ENCODE results near the gene SLC4A4.

The SLC4A4 gene

GRCh38 chr4:71586087-71586763, 247.4 kb downstream of the SLC4A4 start:
- Mint-ChIP-seq H3K27ac (no peak overlapping the region), H3K27me3 (peaks cover 3% of the 10 kb centered on the region), H3K9me3 (peaks cover 3% of the 10 kb centered on the region), H3K4me3 (no peak overlapping the region), H3K4me1 (ENCODE audit: low read depth) (no peaks in the 10 kb centered on the region), H3K36me3 (ENCODE audit: low read depth) (no peaks in the 10 kb centered on the region)
- no peak for DNase-seq

GRCh38 chr4:71587995-71588394, 249.2 kb downstream of the SLC4A4 start:
- Mint-ChIP-seq H3K4me1 (ENCODE audit: low read depth) (no peaks in the 10 kb centered on the region), H3K36me3 (ENCODE audit: low read depth) (no peaks in the 10 kb centered on the region), H3K4me3 (no peak overlapping the region), H3K27me3 (peaks cover 8% of the 10 kb centered on the region), H3K9me3 (peaks cover 3% of the 10 kb centered on the region), H3K27ac (no peak overlapping the region)
- no peak for DNase-seq

DNA sequence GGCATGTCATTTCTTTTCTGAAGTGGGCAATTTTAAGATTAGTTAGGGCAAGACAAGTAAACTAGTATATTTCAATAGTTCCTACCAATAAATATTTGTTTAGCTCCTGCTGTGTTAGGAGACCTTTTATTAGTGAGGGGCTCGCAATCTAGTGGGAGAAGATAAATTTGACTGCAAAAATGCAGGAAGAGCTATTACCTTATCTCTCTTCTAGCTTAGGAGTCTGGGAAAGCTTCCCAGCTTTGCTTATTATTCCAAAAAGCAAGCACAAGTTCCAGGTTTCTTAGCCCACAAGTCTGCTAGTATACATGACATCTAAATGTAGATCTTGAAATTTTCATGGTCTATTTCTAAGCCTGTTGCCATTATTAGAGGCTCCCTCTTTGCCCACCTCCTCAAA, 254.0 kb downstream of the SLC4A4 start:
- no peak overlapping the region for H3K4me3 Mint-ChIP-seq
- DNase-seq, result no peak
- peaks cover 3% of the 10 kb centered on the region for H3K9me3 Mint-ChIP-seq
- peaks cover 8% of the 10 kb centered on the region for H3K27me3 Mint-ChIP-seq
- H3K36me3 Mint-ChIP-seq (ENCODE audit: low read depth), result no peaks in the 10 kb centered on the region
- no peaks in the 10 kb centered on the region for H3K4me1 Mint-ChIP-seq (ENCODE audit: low read depth)
- H3K27ac Mint-ChIP-seq, result no peak overlapping the region

DNA sequence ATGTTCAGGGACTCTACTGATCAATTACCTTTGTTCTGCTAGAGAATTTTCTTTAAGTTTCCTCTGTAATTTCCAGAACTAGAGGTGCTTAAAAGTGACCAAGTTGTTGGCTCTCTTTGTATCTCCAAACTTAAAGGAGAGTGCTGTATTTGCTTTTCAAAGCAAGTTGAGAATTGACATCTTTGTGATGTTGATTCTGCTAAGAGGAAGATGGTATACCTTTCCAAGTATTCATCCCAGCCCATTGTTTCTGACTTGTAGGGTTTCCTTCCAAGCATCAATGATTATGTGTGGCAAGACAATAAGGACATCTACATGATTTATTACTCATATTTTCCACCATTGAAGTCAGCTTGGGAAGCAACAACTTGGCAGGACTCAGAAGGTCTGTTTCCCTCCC, 254.5 kb downstream of the SLC4A4 start:
- H3K4me1 Mint-ChIP-seq (ENCODE audit: low read depth), result no peaks in the 10 kb centered on the region
- no peaks in the 10 kb centered on the region for H3K36me3 Mint-ChIP-seq (ENCODE audit: low read depth)
- H3K9me3 Mint-ChIP-seq, result peaks cover 3% of the 10 kb centered on the region
- H3K4me3 Mint-ChIP-seq, result no peak overlapping the region
- no peak overlapping the region for H3K27ac Mint-ChIP-seq
- peaks cover 8% of the 10 kb centered on the region for H3K27me3 Mint-ChIP-seq
- no peak for DNase-seq

- Mint-ChIP-seq H3K27ac (no peak overlapping the region), H3K4me3 (no peak overlapping the region), H3K4me1 (ENCODE audit: low read depth) (no peaks in the 10 kb centered on the region), H3K36me3 (ENCODE audit: low read depth) (no peaks in the 10 kb centered on the region), H3K27me3 (peaks cover 5% of the 10 kb centered on the region), H3K9me3 (no peaks in the 10 kb centered on the region)
- no peak for DNase-seq
Measured at GRCh38 chr4:71595576-71596108, 256.8 kb downstream of the SLC4A4 start.

GRCh38 chr4:71599578-71599977, 260.8 kb downstream of the SLC4A4 start:
- Mint-ChIP-seq H3K27me3 (no peaks in the 10 kb centered on the region), H3K9me3 (no peaks in the 10 kb centered on the region), H3K4me3 (no peak overlapping the region), H3K4me1 (ENCODE audit: low read depth) (no peaks in the 10 kb centered on the region), H3K27ac (no peak overlapping the region), H3K36me3 (ENCODE audit: low read depth) (no peaks in the 10 kb centered on the region)
- DNase-seq, result no peak

DNA sequence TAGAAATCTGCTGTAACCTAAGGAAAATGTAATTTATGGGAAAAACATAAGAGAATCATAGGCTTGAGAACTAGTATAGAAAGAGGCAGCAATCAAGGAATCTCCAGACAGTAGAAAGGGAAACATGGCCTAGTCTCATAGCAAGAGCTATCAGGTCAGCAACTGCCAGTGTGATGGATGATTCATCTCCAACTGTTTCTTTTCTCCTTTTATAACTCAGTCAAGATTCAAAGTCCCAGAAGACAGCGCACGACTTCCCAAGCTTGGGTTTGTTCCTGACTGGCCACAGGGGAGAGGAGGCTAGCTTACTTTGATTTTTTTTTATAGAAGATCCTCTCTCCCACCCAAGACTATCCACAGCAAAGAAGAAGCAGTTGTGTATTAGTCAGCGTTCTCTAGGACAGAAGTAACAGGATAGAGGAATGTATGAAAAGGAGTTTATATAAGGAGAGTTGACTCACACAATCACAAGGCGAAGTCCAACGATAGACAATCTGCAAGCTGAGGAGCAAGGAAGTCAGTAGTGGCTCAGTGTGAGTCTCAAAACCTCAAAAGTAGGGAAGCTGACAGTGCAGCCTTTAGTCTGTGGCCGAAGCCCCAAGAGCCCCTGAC, 263.6 kb downstream of the SLC4A4 start:
- H3K27me3 Mint-ChIP-seq, result peaks cover 2% of the 10 kb centered on the region
- H3K9me3 Mint-ChIP-seq, result no peaks in the 10 kb centered on the region
- DNase-seq, result no peak

GRCh38 chr4:71604785-71605184, 266.0 kb downstream of the SLC4A4 start:
- Mint-ChIP-seq H3K27me3 (peaks cover 8% of the 10 kb centered on the region), H3K36me3 (ENCODE audit: low read depth) (no peaks in the 10 kb centered on the region), H3K9me3 (no peaks in the 10 kb centered on the region), H3K4me3 (no peak overlapping the region), H3K4me1 (ENCODE audit: low read depth) (no peaks in the 10 kb centered on the region), H3K27ac (no peak overlapping the region)
- no peak for DNase-seq

More for the DNA sequence above, 263.6 kb downstream of the SLC4A4 start:
- H3K4me3 Mint-ChIP-seq, result no peak overlapping the region
- no peaks in the 10 kb centered on the region for H3K4me1 Mint-ChIP-seq (ENCODE audit: low read depth)
- no peak overlapping the region for H3K27ac Mint-ChIP-seq
- H3K36me3 Mint-ChIP-seq (ENCODE audit: low read depth), result no peaks in the 10 kb centered on the region

- Mint-ChIP-seq H3K27ac (no peak overlapping the region), H3K9me3 (no peaks in the 10 kb centered on the region), H3K27me3 (peaks cover 15% of the 10 kb centered on the region), H3K36me3 (ENCODE audit: low read depth) (no peaks in the 10 kb centered on the region), H3K4me3 (no peak overlapping the region), H3K4me1 (ENCODE audit: low read depth) (no peaks in the 10 kb centered on the region)
- DNase-seq, result no peak
Measured at GRCh38 chr4:71607109-71607508, 268.3 kb downstream of the SLC4A4 start.

DNA sequence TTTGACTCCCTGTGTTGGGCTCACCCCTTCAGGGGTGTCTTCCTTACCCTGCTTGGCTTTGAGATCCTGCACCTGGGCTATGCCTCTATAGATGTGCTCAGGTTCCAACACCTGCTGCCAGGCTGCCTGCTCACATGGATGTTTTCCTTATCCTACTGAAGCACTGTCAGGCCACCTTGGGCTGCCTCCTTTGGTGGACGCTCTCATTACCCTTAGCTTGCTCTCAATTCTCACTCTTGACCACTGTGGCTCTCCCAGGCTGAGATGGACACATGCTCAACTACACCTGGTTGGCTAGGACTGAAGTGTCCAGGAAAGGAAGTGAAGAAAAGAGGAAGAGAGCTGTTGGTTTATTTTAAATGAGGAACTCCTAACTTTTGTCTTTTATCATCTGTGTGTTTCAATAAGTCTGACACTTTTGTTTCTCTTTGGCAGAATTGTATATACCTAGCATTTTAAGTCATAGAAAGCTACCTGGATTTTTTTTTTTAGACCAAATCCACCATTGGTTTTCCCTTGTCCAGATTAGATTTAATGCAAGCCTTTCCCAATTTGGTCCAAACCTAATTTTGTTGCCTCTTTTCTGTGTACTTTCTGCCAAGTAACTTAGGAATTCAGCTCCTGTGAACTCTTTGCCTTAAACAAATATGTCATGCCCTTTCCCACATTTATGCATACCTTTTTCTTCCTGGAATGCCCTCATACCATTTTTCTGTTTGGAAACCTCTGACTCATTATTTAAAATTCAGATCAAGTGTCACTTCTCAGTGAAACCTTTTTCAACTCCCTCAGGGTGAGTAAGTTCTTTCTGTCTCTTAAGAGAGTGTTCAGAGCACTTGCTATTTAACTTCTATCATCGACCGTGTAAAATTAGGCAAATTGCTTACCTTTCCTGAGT, 269.2 kb downstream of the SLC4A4 start:
- H3K27ac Mint-ChIP-seq, result no peak overlapping the region
- H3K9me3 Mint-ChIP-seq, result no peaks in the 10 kb centered on the region
- H3K4me3 Mint-ChIP-seq, result no peak overlapping the region
- H3K36me3 Mint-ChIP-seq (ENCODE audit: low read depth), result no peaks in the 10 kb centered on the region
- DNase-seq, result no peak
- peaks cover 15% of the 10 kb centered on the region for H3K27me3 Mint-ChIP-seq
- H3K4me1 Mint-ChIP-seq (ENCODE audit: low read depth), result no peaks in the 10 kb centered on the region

DNA sequence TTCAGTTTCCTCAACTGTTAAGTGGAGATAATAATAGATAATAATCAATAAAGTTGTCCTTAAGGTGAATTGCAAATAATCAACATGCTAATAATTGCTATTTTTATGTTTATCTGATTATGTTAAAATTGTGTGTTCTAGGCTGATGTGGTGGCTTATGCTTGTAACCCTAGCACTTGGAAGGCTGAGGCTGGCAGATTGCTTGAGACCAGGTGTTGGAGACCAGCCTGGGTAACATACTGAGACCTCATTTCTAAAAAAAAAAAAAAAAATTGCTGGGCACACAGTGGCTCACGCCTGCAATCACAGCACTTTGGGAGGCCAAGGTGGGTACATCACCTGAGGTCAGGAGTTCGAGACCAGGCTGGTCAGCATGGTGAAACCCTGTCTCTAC, 269.9 kb downstream of the SLC4A4 start:
- Mint-ChIP-seq H3K36me3 (ENCODE audit: low read depth) (no peaks in the 10 kb centered on the region), H3K4me3 (no peak overlapping the region), H3K27me3 (peaks cover 15% of the 10 kb centered on the region), H3K27ac (no peak overlapping the region), H3K9me3 (no peaks in the 10 kb centered on the region), H3K4me1 (ENCODE audit: low read depth) (no peaks in the 10 kb centered on the region)
- DNase-seq, result no peak

DNA sequence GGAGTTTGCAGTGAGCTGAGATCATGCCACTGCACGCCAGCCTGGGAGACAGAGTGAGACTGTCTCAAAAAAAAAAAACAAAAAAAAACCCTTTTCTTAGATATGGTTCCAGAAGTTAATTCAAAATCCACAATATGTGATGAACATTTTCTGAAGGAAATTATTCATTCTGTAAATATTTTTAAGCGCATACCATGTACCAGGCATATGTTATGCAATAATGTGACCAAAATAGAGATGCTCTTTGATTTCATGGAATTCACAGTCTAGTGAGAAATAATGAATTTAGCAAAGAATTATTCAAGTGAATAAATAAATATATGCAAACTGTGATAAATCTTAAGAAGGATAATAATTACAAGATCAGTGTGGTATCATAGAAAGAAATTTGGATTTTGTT, 270.3 kb downstream of the SLC4A4 start:
- H3K36me3 Mint-ChIP-seq (ENCODE audit: low read depth), result no peaks in the 10 kb centered on the region
- DNase-seq, result no peak
- H3K27me3 Mint-ChIP-seq, result peaks cover 15% of the 10 kb centered on the region
- no peak overlapping the region for H3K4me3 Mint-ChIP-seq
- H3K9me3 Mint-ChIP-seq, result no peaks in the 10 kb centered on the region
- H3K27ac Mint-ChIP-seq, result no peak overlapping the region
- no peaks in the 10 kb centered on the region for H3K4me1 Mint-ChIP-seq (ENCODE audit: low read depth)

- H3K9me3 Mint-ChIP-seq, result no peaks in the 10 kb centered on the region
- H3K4me1 Mint-ChIP-seq (ENCODE audit: low read depth), result no peaks in the 10 kb centered on the region
- no peaks in the 10 kb centered on the region for H3K36me3 Mint-ChIP-seq (ENCODE audit: low read depth)
- no peak for DNase-seq
- H3K27ac Mint-ChIP-seq, result no peak overlapping the region
- peaks cover 15% of the 10 kb centered on the region for H3K27me3 Mint-ChIP-seq
- H3K4me3 Mint-ChIP-seq, result no peak overlapping the region
Measured at GRCh38 chr4:71609651-71610050, 270.8 kb downstream of the SLC4A4 start.

DNA sequence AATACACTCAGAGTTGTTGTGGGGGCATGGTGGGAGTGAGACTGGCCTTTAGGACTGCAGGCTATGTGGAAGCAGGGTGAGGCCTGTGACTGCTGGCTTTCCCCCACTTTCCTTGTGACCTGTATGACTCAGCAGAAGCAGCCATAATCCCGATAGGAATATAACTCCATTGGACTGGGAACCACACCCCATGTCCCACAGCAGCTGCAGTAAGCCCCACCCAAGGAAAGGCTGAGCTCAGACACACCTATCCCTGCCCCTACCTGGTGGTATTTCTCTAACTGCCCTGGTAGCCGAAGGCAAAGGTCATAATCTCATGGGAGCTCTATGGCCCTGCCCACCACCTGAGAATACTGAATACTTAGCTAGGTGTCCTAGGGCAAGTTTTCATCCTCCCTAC, 275.8 kb downstream of the SLC4A4 start:
- H3K9me3 Mint-ChIP-seq, result peaks cover 7% of the 10 kb centered on the region
- no peak overlapping the region for H3K4me3 Mint-ChIP-seq
- no peak for DNase-seq
- no peaks in the 10 kb centered on the region for H3K4me1 Mint-ChIP-seq (ENCODE audit: low read depth)
- no peaks in the 10 kb centered on the region for H3K36me3 Mint-ChIP-seq (ENCODE audit: low read depth)
- peaks cover 7% of the 10 kb centered on the region for H3K27me3 Mint-ChIP-seq
- H3K27ac Mint-ChIP-seq, result no peak overlapping the region
